Smooth muscle cell (in vitro differentiated cells): Measurements from ENCODE around the gene LYRM1. TPM values are rescaled to one million over a fixed set of nuclear protein-coding genes. Genes with fewer than 3 reads are reported as not detected.

Experiments
- DNase-seq: peaks from one replicate; lab custom pipeline; 2025; ENCODE audit not compliant: unreplicated experiment; lab: John Stamatoyannopoulos, UW
- H2AFZ ChIP-seq: fragments of 200-600 bp; sonication (generic); 2 replicates; pipeline ENCODE4 v1.6.0; 2016; ENCODE audit warnings: antibody characterized with exemption, low read depth, mild to moderate bottlenecking
- H3F3A ChIP-seq: fragments of 200-600 bp; sonication (generic); 2 replicates; pipeline ENCODE4 v1.6.0; 2017; ENCODE audit warnings: antibody characterized with exemption, low read depth
- H3K27ac ChIP-seq: fragments of 200-600 bp; sonication (generic); 2 replicates; pipeline ENCODE4 v1.5.1; 2016; ENCODE audit warnings: low read depth, mild to moderate bottlenecking
- H3K27me3 ChIP-seq: fragments of 200-600 bp; sonication (generic); 2 replicates; pipeline ENCODE4 v1.6.1; 2016; ENCODE audit warnings: low read depth, mild to moderate bottlenecking
- H3K36me3 ChIP-seq: fragments of 200-600 bp; sonication (generic); 2 replicates; pipeline ENCODE4 v1.5.1; 2016; ENCODE audit warnings: low read depth
- H3K4me1 ChIP-seq: fragments of 200-600 bp; sonication (generic); 2 replicates; pipeline ENCODE4 v1.5.1; 2016; ENCODE audit warnings: low read depth
- H3K4me2 ChIP-seq: fragments of 200-600 bp; sonication (generic); 2 replicates; pipeline ENCODE4 v1.6.0; 2016; ENCODE audit warnings: mild to moderate bottlenecking
- H3K4me3 ChIP-seq: fragments of 200-600 bp; sonication (generic); 2 replicates; pipeline ENCODE4 v1.5.1; 2016; ENCODE audit warnings: mild to moderate bottlenecking
- H3K79me2 ChIP-seq: fragments of 200-600 bp; sonication (generic); 2 replicates; pipeline ENCODE4 v1.6.0; 2016; ENCODE audit warnings: low read depth, mild to moderate bottlenecking
- H3K9ac ChIP-seq: fragments of 200-600 bp; sonication (generic); 2 replicates; pipeline ENCODE4 v1.6.0; 2016; ENCODE audit warnings: low read depth
- H3K9me3 ChIP-seq: fragments of 200-600 bp; sonication (generic); replicated peaks from 2 replicates; pipeline ENCODE4 v1.5.1; 2016; ENCODE audit warnings: low read depth
- H4K20me1 ChIP-seq: fragments of 200-600 bp; sonication (generic); 2 replicates; pipeline ENCODE4 v1.6.0; 2016; ENCODE audit warnings: low read depth
- CTCF ChIP-seq: fragments of 200-600 bp; sonication (generic); IDR thresholded peaks from 2 replicates; pipeline ENCODE4 v1.5.1; 2017; ENCODE audit warnings: borderline replicate concordance, mild to moderate bottlenecking, antibody characterized with exemption; ENCODE audit not compliant: insufficient read depth, poor library complexity, severe bottlenecking
- WGBS: methylation state at CpG from one replicate; pipeline ENCODE4 v1.1.7; 2016; ENCODE audit warnings: low lambda C conversion rate; 5-methylcytosine and 5-hydroxymethylcytosine counted together
- polyA plus RNA-seq: library from polyadenylated mRNA; unstranded; fragments of >200 nt; fragmentation: Nextera tagmentation; extraction: Ambion mirVana; gene quantifications from 2 replicates; pipeline ENCODE4 v1.2.1, GENCODE V29; 2016
- total RNA-seq: library from RNA; depleted of rRNA; stranded (reverse); fragments of >200 nt; gene quantifications from 2 replicates; pipeline ENCODE4 v1.2.3, GENCODE V29; 2014

The LYRM1 gene
- total and polyA plus RNA-seq, 2 experiments from 2014 or later, result 10.2 to 15.3 TPM

GRCh38 chr16:20873331-20873730, 27.2 kb upstream of the LYRM1 start:
- peaks cover 98% of the 10 kb centered on the region for H4K20me1 ChIP-seq
- peak overlapping the region; percentile 17 for H3K4me2 ChIP-seq
- no peak overlapping the region for H3K4me3 ChIP-seq
- 53% methylated on average over 3 of the region's 3 CpGs for WGBS
- H3K4me1 ChIP-seq, result peaks cover 20% of the 10 kb centered on the region
- no peaks in the 10 kb centered on the region for H3K36me3 ChIP-seq
- no peak overlapping the region for H3K9ac ChIP-seq
- peaks cover 91% of the 10 kb centered on the region for H3K79me2 ChIP-seq
- peaks cover 5% of the 10 kb centered on the region for H3F3A ChIP-seq
- TF ChIP-seq CTCF, result no peak
- H3K27ac ChIP-seq, result no peak overlapping the region
- no peaks in the 10 kb centered on the region for H3K9me3 ChIP-seq
- H3K27me3 ChIP-seq, result no peaks in the 10 kb centered on the region
- DNase-seq, result no peak
- H2AFZ ChIP-seq, result no peak overlapping the region

GRCh38 chr16:20874088-20874581, 26.4 kb upstream of the LYRM1 start:
- WGBS, result 77% methylated on average over 4 of the region's 4 CpGs
- Histone ChIP-seq H3K4me3 (no peak overlapping the region), H4K20me1 (peaks cover 98% of the 10 kb centered on the region), H3K4me2 (peak overlapping the region; percentile 12), H3K36me3 (no peaks in the 10 kb centered on the region), H3K27ac (no peak overlapping the region), H3K9ac (no peak overlapping the region), H2AFZ (no peak overlapping the region), H3F3A (peaks cover 7% of the 10 kb centered on the region), H3K9me3 (no peaks in the 10 kb centered on the region), H3K4me1 (peaks cover 27% of the 10 kb centered on the region), H3K27me3 (no peaks in the 10 kb centered on the region), H3K79me2 (peaks cover 88% of the 10 kb centered on the region)
- DNase-seq, result no peak
- no peak for TF ChIP-seq CTCF

DNA sequence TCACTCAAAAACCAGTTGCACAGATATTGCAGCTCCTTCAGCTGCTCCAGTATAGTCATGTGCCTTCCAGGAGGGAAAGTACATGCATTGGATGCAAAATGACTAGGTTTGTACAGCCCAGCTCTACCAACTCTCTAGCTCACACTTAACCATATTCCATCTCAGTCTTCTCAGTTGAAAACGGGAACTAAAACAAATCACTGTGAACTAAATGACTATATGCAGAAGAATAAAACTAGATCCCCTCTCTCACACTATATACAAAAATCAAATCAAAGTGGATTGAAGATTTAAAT, 25.3 kb upstream of the LYRM1 start:
- H3F3A ChIP-seq, result peaks cover 4% of the 10 kb centered on the region
- 90% methylated on average over 1 of the region's 1 CpG for WGBS
- H4K20me1 ChIP-seq, result peaks cover 99% of the 10 kb centered on the region

More for the DNA sequence above, 25.3 kb upstream of the LYRM1 start:
- peaks cover 85% of the 10 kb centered on the region for H3K79me2 ChIP-seq
- no peaks in the 10 kb centered on the region for H3K36me3 ChIP-seq
- no peak overlapping the region for H2AFZ ChIP-seq
- no peak for DNase-seq
- no peak for TF ChIP-seq CTCF
- no peak overlapping the region for H3K27ac ChIP-seq
- H3K27me3 ChIP-seq, result no peaks in the 10 kb centered on the region
- no peaks in the 10 kb centered on the region for H3K9me3 ChIP-seq
- H3K4me2 ChIP-seq, result no peak overlapping the region
- H3K9ac ChIP-seq, result no peak overlapping the region
- H3K4me3 ChIP-seq, result no peak overlapping the region
- H3K4me1 ChIP-seq, result peaks cover 34% of the 10 kb centered on the region
